ENCODE results near the gene SIL1. TPM values are rescaled to one million over a fixed set of nuclear protein-coding genes. Genes with fewer than 3 reads are reported as not detected.

The SIL1 gene
- polyA plus RNA-seq, 1 experiment, result 90.5 TPM

- no peak for TF ChIP-seq CTCF (IDR thresholded peaks at IDR 0.05; ENCODE audit: insufficient read depth, low read depth, low read length)
- DNase-seq (ENCODE audit: low read depth), result no peak
- H3K4me3 ChIP-seq (ENCODE audit: low read depth, low read length), result no peak overlapping the region
- POLR2A ChIA-PET, result no interaction called here
- CTCF ChIA-PET, result no interaction called here
- H3K27me3 ChIP-seq (ENCODE audit: control insufficient read depth, insufficient read depth, low read length), result no peaks in the 10 kb centered on the region
- H3K36me3 ChIP-seq (ENCODE audit: control insufficient read depth, insufficient read depth, low read length), result peaks cover 2% of the 10 kb centered on the region; the same call in 1 of the 2 replicates
Observed at GRCh38 chr5:139051392-139051791, 146.8 kb downstream of the SIL1 start.

- ChIA-PET CTCF (no interaction called here), POLR2A (no interaction called here)
- Histone ChIP-seq H3K27me3 (ENCODE audit: control insufficient read depth, insufficient read depth, low read length) (no peaks in the 10 kb centered on the region), H3K36me3 (ENCODE audit: control insufficient read depth, insufficient read depth, low read length) (peaks cover 2% of the 10 kb centered on the region; the same call in 1 of the 2 replicates), H3K4me3 (ENCODE audit: low read depth, low read length) (no peak overlapping the region)
- no peak for TF ChIP-seq CTCF (IDR thresholded peaks at IDR 0.05; ENCODE audit: insufficient read depth, low read depth, low read length)
- no peak for DNase-seq (ENCODE audit: low read depth)
Observed at GRCh38 chr5:139050432-139050831, 147.7 kb downstream of the SIL1 start.

GRCh38 chr5:139049780-139050179 is 148.4 kb downstream of the SIL1 start:
- no peak for TF ChIP-seq CTCF (IDR thresholded peaks at IDR 0.05; ENCODE audit: insufficient read depth, low read depth, low read length)
- ChIA-PET CTCF (no interaction called here), POLR2A (no interaction called here)
- no peak for DNase-seq (ENCODE audit: low read depth)
- H3K36me3 ChIP-seq (ENCODE audit: control insufficient read depth, insufficient read depth, low read length), result peaks cover 2% of the 10 kb centered on the region; the same call in 1 of the 2 replicates
- no peaks in the 10 kb centered on the region for H3K27me3 ChIP-seq (ENCODE audit: control insufficient read depth, insufficient read depth, low read length)
- H3K4me3 ChIP-seq (ENCODE audit: low read depth, low read length), result no peak overlapping the region

GRCh38 chr5:139046551-139046950 is 151.6 kb downstream of the SIL1 start:
- no peak for TF ChIP-seq CTCF (IDR thresholded peaks at IDR 0.05; ENCODE audit: insufficient read depth, low read depth, low read length)
- no peak for DNase-seq (ENCODE audit: low read depth)
- H3K36me3 ChIP-seq (ENCODE audit: control insufficient read depth, insufficient read depth, low read length), result peaks cover 2% of the 10 kb centered on the region
- CTCF ChIA-PET, result no interaction called here
- H3K27me3 ChIP-seq (ENCODE audit: control insufficient read depth, insufficient read depth, low read length), result no peaks in the 10 kb centered on the region
- no peak overlapping the region for H3K4me3 ChIP-seq (ENCODE audit: low read depth, low read length)
- POLR2A ChIA-PET, result no interaction called here

- ChIA-PET POLR2A (no interaction called here), CTCF (interaction anchor here (1.4 kb wide), 1 partner anchor 18 kb away, joined by 3 read pairs; no protein-coding TSS in a partner anchor)
- Histone ChIP-seq H3K36me3 (ENCODE audit: control insufficient read depth, insufficient read depth, low read length) (no peaks in the 10 kb centered on the region; the same call in 1 of the 2 replicates), H3K27me3 (ENCODE audit: control insufficient read depth, insufficient read depth, low read length) (no peaks in the 10 kb centered on the region), H3K4me3 (ENCODE audit: low read depth, low read length) (no peak overlapping the region)
- no peak for DNase-seq (ENCODE audit: low read depth)
- no peak for TF ChIP-seq CTCF (IDR thresholded peaks at IDR 0.05; ENCODE audit: insufficient read depth, low read depth, low read length)
Observed at GRCh38 chr5:139043157-139043905, 154.8 kb downstream of the SIL1 start.

Data from BJ (cell line).